Measurements from ENCODE around the gene ARHGEF2. TPM values are rescaled to one million over a fixed set of nuclear protein-coding genes. Genes with fewer than 3 reads are reported as not detected.
A peak's percentile ranks its signal among the peaks of the same experiment; 100 is the strongest.

The ARHGEF2 gene
- total and polyA plus RNA-seq, 2 donors (not counting 1 experiment from before 2014, with no cell fraction given), result 103 to 276 TPM

- H3K9me3 ChIP-seq (ENCODE audit: control insufficient read depth, insufficient read depth, low read depth, low read length), result no peaks in the 10 kb centered on the region
- TF ChIP-seq EZH2 (IDR thresholded peaks at IDR 0.05; ENCODE audit: low read length, missing control alignments) (no peak), CTCF (conservative IDR thresholded peaks at IDR 0.05 in 1 of 2, IDR thresholded peaks at IDR 0.05 in 1 of 2; ENCODE audit: low read depth in 1 of 2, low read length in 2 of 2) (no peak)
- no peak overlapping the region for H3K4me2 ChIP-seq (ENCODE audit: extremely low read depth, insufficient read depth, low read length)
- no peaks in the 10 kb centered on the region for H3K27me3 ChIP-seq (ENCODE audit: control insufficient read depth, insufficient read depth, low read length)
- H2AFZ ChIP-seq (ENCODE audit: low read length), result no peak overlapping the region
- H3K36me3 ChIP-seq (ENCODE audit: control insufficient read depth, insufficient read depth, low read length), result peaks cover 9% of the 10 kb centered on the region
- peaks cover 18% of the 10 kb centered on the region for H3K79me2 ChIP-seq (ENCODE audit: control insufficient read depth, insufficient read depth, low read length)
- peak overlapping the region; percentile 94 for H3K27ac ChIP-seq (ENCODE audit: insufficient read depth, low read length)
- no peak overlapping the region for H3K9ac ChIP-seq (ENCODE audit: insufficient read depth, low read length)
- H3K4me3 ChIP-seq (replicated peaks in 1 of 4; ENCODE audit: control extremely low read depth in 1 of 4, insufficient read depth in 1 of 4, low read depth in 3 of 4, low read length in 4 of 4), result no peak overlapping the region
- DNase-seq (ENCODE audit: low read depth in 2 of 2), result no peak
- peaks cover 6% of the 10 kb centered on the region for H3K4me1 ChIP-seq (ENCODE audit: control insufficient read depth, extremely low read depth, insufficient read depth, low read length)
- no peaks in the 10 kb centered on the region for H4K20me1 ChIP-seq (ENCODE audit: control insufficient read depth, extremely low read depth, insufficient read depth, low read length)
These were observed 66.3 kb downstream of the ARHGEF2 start for GRCh38 chr1:155912056-155912536.

GRCh38 chr1:155911156-155912055, 66.9 kb downstream of the ARHGEF2 start, which contains the start of gene RIT1:
Gene RIT1 (minus strand): TSS chr1:155911349. CDS start chr1:155910761, 588 bp downstream.
- Histone ChIP-seq H3K4me2 (ENCODE audit: extremely low read depth, insufficient read depth, low read length) (peak within 1 kb of the TSS; percentile 92), H3K36me3 (ENCODE audit: control insufficient read depth, insufficient read depth, low read length) (peaks cover 9% of the 10 kb centered on the region), H3K9ac (ENCODE audit: insufficient read depth, low read length) (peak within 1 kb of the TSS; percentile 76), H3K27ac (ENCODE audit: insufficient read depth, low read length) (peak within 1 kb of the TSS; percentile 94), H3K9me3 (ENCODE audit: control insufficient read depth, insufficient read depth, low read depth, low read length) (no peaks in the 10 kb centered on the region), H3K79me2 (ENCODE audit: control insufficient read depth, insufficient read depth, low read length) (peaks cover 18% of the 10 kb centered on the region), H3K27me3 (ENCODE audit: control insufficient read depth, insufficient read depth, low read length) (no peaks in the 10 kb centered on the region), H3K4me3 (replicated peaks in 1 of 4; ENCODE audit: control extremely low read depth in 1 of 4, insufficient read depth in 1 of 4, low read depth in 3 of 4, low read length in 4 of 4) (peak within 1 kb of the TSS; percentile 72 to 97 (median 89)), H4K20me1 (ENCODE audit: control insufficient read depth, extremely low read depth, insufficient read depth, low read length) (no peaks in the 10 kb centered on the region), H2AFZ (ENCODE audit: low read length) (no peak within 1 kb of the TSS), H3K4me1 (ENCODE audit: control insufficient read depth, extremely low read depth, insufficient read depth, low read length) (peaks cover 6% of the 10 kb centered on the region)
- TF ChIP-seq EZH2 (IDR thresholded peaks at IDR 0.05; ENCODE audit: low read length, missing control alignments) (no peak), CTCF (conservative IDR thresholded peaks at IDR 0.05 in 1 of 2, IDR thresholded peaks at IDR 0.05 in 1 of 2; ENCODE audit: low read depth in 1 of 2, low read length in 2 of 2) (peak in 1 of 2 donors; percentile 4)
- peak; percentile 72 to 79 for DNase-seq (ENCODE audit: low read depth in 2 of 2)

- Histone ChIP-seq H3K27ac (ENCODE audit: insufficient read depth, low read length) (peak overlapping the region; percentile 94), H3K27me3 (ENCODE audit: control insufficient read depth, insufficient read depth, low read length) (no peaks in the 10 kb centered on the region), H3K4me1 (ENCODE audit: control insufficient read depth, extremely low read depth, insufficient read depth, low read length) (peaks cover 6% of the 10 kb centered on the region), H3K9ac (ENCODE audit: insufficient read depth, low read length) (peak overlapping the region; percentile 76), H3K36me3 (ENCODE audit: control insufficient read depth, insufficient read depth, low read length) (peaks cover 9% of the 10 kb centered on the region), H4K20me1 (ENCODE audit: control insufficient read depth, extremely low read depth, insufficient read depth, low read length) (no peaks in the 10 kb centered on the region), H3K9me3 (ENCODE audit: control insufficient read depth, insufficient read depth, low read depth, low read length) (no peaks in the 10 kb centered on the region), H3K79me2 (ENCODE audit: control insufficient read depth, insufficient read depth, low read length) (peaks cover 18% of the 10 kb centered on the region), H3K4me3 (replicated peaks in 1 of 4; ENCODE audit: control extremely low read depth in 1 of 4, insufficient read depth in 1 of 4, low read depth in 3 of 4, low read length in 4 of 4) (peak overlapping the region; percentile 72 to 97 (median 89)), H3K4me2 (ENCODE audit: extremely low read depth, insufficient read depth, low read length) (peak overlapping the region; percentile 92), H2AFZ (ENCODE audit: low read length) (no peak overlapping the region)
- TF ChIP-seq EZH2 (IDR thresholded peaks at IDR 0.05; ENCODE audit: low read length, missing control alignments) (no peak), CTCF (conservative IDR thresholded peaks at IDR 0.05 in 1 of 2, IDR thresholded peaks at IDR 0.05 in 1 of 2; ENCODE audit: low read depth in 1 of 2, low read length in 2 of 2) (peak in 1 of 2 donors; percentile 20)
- DNase-seq (ENCODE audit: low read depth in 2 of 2), result peak; percentile 50 to 58
These were observed 67.7 kb downstream of the ARHGEF2 start for GRCh38 chr1:155910621-155911121.

Data from fibroblast of lung (primary cell).